K562 treated with DMSO at 1 percent for 4 hours (cell line): ENCODE results near the gene UBL4A. TPM values are rescaled to one million over a fixed set of nuclear protein-coding genes. Genes with fewer than 3 reads are reported as not detected.

Source experiments
- total RNA-seq: library from RNA; unstranded; fragments of 300-600 nt; gene quantifications from 2 replicates; pipeline ENCODE4 v1.2.3, GENCODE V29; 2022; ENCODE audit not compliant: insufficient read depth

Gene UBL4A
- 69.7 and 80.5 TPM in 2 replicates for total RNA-seq

DNA sequence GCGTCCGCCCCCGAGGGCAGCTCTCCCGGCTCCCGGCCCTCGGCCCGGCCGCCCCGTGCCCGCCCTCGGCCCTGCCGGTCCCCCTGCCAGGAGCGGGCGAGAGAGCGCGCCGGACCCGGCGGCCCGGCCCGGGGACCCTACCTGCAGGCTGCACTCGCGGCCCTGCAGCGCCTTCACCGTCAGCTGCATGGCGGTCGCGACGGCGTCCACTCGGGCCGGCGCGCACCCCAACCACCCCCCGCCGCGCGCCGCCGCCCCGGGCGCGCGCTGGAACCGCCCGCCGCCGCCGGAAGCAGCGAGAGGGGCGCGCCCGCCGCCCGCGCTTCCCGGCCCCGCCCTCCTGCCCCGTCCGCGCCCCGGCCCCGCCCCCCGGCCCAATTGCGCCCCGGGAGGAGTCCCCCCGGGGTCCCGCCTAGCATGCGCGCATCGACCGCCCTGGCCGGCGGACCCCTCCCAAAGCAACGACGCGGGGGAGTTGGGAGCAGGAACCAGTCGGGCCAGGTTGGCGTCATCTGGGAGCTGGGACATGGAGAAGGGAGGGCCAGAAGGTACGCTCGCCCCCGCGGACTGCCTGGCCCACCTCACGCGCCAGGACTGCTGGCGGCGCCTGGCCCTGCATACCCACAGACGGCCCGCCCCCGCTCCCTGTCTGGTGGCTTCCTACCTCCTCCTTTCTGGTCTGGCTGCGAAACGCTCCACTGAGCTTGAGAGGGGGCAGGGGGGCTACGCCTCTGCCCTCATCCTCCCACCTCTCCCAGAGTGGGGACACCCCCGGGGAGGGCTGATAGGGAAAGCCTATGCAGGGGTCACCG is at the start of gene UBL4A:
UBL4A (minus strand) TSS at position 220 of the 812 bp plus-strand sequence; CDS start at position 189, 31 bp downstream.

DNA sequence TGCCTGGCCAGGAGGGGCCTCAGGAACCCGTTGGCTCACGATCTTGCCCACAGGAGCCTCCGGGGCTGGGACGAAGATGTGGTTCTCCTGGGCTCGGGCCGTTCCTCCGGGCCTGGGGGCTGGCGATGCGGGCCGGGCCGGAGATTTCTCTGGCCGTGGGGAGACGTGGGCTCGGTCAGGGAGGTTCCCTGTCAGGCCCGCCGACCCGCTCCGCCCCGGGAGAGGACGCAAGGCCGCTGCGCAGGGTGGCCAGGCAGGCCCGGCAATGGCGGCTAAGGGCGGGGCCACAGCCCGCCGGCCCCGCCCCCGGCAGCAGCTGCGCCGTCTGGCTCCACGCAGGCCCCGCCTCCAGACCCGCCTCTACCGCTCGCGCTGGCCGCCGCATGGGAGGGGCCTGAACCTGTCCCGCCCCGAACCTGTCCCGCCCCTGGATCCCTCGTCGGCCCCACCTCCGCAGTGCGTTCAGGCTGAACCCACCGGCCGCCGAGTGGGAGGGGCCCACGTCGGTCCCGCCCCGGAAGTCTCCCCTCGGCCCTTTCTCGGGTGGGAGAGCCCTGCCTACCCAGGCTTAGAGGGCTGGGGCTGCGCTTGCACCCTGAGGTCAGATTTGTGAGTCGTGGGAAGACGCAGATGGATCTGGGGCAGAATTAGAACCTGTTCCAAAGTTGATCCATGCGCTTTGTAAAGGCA is 29.7 kb upstream of the UBL4A start, which contains the start of gene FAM3A:
FAM3A (minus strand) TSS at position 267 of the 690 bp plus-strand sequence. CDS start 460 bp downstream, outside the sequence.

DNA sequence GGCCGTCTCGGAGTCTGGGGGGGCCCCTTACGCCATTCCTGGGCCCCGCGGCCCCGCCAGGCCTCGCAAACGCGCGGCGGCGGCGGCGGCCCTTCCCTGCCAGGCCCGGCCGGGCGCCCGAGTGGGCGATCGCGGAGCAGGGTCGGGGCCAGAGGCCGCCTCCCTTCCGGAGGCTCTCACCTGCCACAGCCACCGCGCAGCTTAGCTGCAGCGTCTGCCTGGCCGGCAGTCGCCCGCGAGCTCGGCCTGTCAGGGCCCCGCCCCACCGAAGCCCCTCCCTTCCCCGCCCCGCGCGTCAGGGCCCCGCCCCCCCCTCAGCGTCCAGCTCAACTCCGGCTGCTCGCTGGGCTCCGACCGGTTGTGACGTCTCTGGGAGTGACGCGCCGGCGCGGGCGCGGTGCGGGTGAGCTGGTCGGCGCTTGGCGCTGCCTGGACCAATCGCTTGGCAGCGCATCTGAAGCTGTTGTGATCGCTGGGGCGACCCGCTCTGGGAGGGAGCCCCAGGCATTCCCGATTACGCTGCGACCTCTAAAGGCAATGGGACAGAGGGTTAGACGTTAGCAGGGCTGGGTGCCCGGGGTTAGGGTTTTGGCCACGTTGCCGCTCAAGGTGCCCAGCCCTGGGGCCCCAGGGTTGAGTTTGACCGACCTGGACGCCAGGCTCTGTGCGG is 4.1 kb upstream of the UBL4A start, which contains the start of gene SLC10A3:
SLC10A3 (minus strand) TSS at position 216 of the 670 bp plus-strand sequence. CDS start 1,689 bp downstream, outside the sequence.

DNA sequence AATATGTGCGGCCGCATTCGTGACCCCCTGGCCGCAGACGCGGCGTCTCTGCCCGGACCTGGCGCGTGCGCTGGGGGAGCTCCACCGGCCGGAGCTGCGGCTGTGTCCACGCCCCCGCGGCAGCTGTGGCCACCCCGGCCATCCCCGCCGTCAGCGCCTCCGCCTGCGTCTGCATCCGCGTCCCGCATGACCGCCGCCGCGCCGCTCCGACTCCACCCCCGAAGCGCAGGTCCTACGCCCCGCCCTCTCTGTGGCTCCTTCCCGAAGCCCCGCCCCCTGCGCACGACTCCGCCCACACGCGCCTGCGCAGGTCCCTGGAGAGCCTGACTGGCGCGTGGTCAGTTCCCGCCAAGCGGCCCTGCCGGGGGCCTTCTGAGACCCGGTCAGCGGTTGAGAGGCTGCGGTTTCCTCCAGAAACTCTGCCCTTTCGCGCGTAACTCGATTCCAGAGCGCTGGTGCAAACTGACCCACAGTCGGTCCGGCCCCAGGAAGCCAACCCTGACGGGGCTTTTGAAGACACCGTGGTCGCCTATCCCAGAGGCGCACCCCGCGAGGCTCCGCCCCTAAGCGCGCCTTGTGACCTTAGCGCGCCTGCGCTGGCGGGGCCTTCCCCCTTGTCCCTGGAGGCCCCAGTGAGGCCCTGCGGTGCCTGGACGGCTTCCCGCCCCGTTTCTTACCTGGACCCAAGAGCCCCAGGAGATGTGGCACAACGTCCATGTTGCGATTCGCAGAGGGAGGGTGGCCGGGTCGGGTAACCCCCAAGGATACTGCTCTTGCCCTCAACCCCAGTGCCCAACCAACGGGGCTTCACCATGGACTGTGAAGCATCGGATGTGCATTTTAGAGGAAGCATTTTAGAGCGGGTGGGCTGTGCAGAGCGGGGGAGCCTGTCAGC is 7.4 kb downstream of the UBL4A start, which contains the start of gene LAGE3:
LAGE3 (minus strand) TSS at position 554 of the 895 bp plus-strand sequence; CDS start at position 188, 366 bp downstream.

DNA sequence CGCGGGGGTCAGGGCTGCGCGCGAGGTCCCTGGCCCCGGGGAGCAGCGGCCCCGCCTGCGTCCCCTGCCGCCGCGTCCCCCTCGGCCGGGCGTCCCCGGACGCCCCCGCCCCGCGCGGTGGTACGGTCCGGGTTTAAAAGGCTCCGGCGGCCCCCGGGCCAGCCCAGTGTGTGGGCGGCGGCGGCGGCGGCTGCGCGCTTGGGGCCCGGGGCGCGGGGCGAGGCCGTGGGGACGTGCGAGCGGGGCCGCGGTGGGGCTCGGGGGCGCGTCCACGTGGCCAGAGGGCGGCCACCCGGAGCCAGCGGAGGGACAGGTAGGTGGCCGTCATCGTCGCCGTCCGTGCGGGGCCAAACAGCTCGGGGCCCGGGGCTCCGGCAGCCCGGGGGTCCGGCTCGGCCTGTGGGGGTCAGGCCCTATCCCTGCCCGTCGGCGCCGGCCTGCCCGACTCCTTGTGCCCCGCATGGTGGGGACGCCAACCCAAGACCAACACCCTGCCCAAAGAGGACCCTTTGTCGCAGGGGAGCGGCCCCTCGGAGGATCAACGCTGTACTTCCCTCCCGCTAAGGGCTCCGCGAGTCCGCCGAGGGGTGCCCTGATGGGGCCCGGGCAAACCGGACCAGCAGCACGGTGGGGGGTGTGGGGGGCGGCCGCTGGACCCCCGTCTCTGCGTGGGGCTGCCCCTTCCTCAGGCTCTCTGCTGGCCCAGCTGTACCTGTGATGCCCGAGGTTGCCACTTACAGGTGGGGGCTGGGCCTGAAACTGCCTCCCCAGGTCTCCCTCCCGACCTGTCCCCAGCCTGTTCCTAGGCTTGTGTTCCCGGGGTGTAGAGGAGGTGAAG is 28.1 kb downstream of the UBL4A start, which contains the start of gene PLXNA3:
PLXNA3 (plus strand) TSS at position 166 of the 838 bp plus-strand sequence. CDS start 1,903 bp downstream, outside the sequence.

DNA sequence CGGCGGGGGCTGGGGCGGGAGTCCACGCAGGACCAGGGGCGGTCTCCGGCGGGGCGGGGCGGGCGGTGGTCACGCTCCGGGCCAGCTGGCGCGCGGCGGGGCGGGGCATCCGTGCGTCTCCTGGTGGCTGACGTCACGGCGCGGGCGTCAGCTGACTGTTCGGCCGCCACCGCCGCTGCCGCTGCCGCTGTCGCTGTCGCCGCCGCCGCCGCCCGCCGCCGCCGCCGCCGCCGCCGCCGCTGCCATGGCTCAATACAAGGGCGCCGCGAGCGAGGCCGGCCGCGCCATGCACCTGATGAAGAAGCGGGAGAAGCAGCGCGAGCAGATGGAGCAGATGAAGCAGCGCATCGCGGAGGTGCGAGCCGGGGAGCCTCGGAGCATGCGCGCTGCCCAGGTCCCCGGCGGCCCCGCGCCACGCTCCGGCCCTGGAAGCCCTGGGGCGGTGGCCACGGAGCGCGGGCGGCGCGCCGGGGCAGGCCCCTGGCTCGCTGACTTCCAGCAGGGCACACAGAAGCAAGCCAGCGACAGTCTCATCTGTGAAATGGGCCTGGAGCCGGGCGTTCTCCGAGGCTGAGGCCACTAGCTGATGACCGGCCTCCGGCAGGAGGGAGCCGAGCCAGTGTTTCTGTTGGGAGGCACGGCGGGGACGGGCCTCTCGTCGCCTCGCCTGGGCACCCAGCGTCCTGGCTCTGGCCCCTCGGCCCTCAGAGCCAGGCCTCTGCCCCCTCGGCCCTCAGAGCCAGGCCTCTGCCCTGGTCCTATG is 42.2 kb downstream of the UBL4A start, which contains the start of gene FAM50A:
FAM50A (plus strand) TSS at position 150 of the 763 bp plus-strand sequence; CDS start at position 245, 95 bp downstream.

DNA sequence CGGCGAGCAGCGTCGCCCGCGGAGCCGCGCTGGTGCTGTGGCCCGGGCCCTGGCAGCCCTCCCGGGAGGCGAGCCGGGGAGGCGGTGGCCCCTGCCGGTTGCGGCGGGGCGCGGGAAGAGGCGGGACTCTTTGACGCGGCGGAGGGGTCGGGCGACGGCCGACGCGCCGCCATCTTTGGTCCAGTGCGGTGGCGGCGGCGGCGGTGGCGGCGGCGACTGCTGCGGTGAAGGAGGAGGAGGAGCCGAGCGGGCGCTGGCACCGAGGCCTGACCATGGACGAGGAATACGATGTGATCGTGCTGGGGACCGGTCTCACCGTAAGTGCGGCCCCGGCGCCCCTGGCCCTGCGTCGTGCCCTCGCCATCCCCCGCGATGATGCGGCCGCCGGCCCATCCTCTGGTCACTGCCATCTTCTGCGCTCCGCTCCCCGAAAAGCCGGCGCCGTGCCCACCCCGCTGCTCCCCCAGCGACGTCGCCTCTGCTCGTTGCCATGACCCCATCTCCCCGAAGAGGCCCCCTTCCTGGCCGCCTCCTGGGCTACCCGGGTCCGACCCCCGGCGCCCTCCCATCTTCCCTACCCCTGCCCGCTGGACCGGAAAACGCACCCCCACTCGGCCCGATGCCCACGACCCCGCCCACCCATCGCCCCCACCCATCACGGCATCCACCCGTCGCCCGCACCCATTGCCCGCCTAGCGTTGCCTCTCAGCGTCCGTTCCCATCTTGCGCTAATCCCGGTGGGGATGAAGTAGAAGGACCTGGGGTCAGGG is 49.2 kb downstream of the UBL4A start, which contains the start of gene GDI1:
GDI1 (plus strand) TSS at position 172 of the 770 bp plus-strand sequence; CDS start at position 273, 101 bp downstream.

Other genes starting within 250 kb of the UBL4A start
- not detected in 2 replicates for gene OPN1MW3, start 229.0 kb downstream of the UBL4A start, total RNA-seq
- gene TEX28, start 191.5 kb downstream of the UBL4A start, total RNA-seq, result not detected in 2 replicates
- gene TKTL1, start 190.8 kb downstream of the UBL4A start, total RNA-seq, result 1.2 and 2.2 TPM in 2 replicates
- 626 and 661 TPM in 2 replicates for gene FLNA, start 112.0 kb downstream of the UBL4A start, total RNA-seq
- 102 and 119 TPM in 2 replicates for gene EMD, start 107.3 kb downstream of the UBL4A start, total RNA-seq
- gene RPL10, start 88.2 kb downstream of the UBL4A start, total RNA-seq, result 14,280 and 14,407 TPM in 2 replicates
- 18.1 and 21.6 TPM in 2 replicates for gene DNASE1L1, start 77.4 kb downstream of the UBL4A start, total RNA-seq
- gene TAFAZZIN, start 75.1 kb downstream of the UBL4A start, total RNA-seq, result 35.2 and 47.4 TPM in 2 replicates
- gene ATP6AP1, start 57.9 kb downstream of the UBL4A start, total RNA-seq, result 230 and 231 TPM in 2 replicates
- gene GDI1, start 49.5 kb downstream of the UBL4A start, total RNA-seq, result 99.3 and 105 TPM in 2 replicates
- gene FAM50A, start 42.5 kb downstream of the UBL4A start, total RNA-seq, result 149 and 188 TPM in 2 replicates
- 7.5 and 12.5 TPM in 2 replicates for gene PLXNA3, start 28.3 kb downstream of the UBL4A start, total RNA-seq
- gene LAGE3, start 7.3 kb downstream of the UBL4A start, total RNA-seq, result 170 and 180 TPM in 2 replicates
- gene SLC10A3, start 4.0 kb upstream of the UBL4A start, total RNA-seq, result 47.8 and 56.8 TPM in 2 replicates
- gene FAM3A, start 29.6 kb upstream of the UBL4A start, total RNA-seq, result 84.1 and 87.0 TPM in 2 replicates
- gene G6PD, start 60.2 kb upstream of the UBL4A start, total RNA-seq, result 233 and 273 TPM in 2 replicates
- 38.5 and 40.3 TPM in 2 replicates for gene IKBKG, start 61.0 kb upstream of the UBL4A start, total RNA-seq
- gene CTAG1A, start 98.5 kb upstream of the UBL4A start, total RNA-seq, result not detected in 2 replicates
- not detected in 2 replicates for gene CTAG1B, start 132.7 kb upstream of the UBL4A start, total RNA-seq
- 30.2 and 37.9 TPM in 2 replicates for gene CTAG2, start 167.0 kb upstream of the UBL4A start, total RNA-seq